GM12878 (cell line): ENCODE measurements around the gene TPD52L2. TPM values are rescaled to one million over a fixed set of nuclear protein-coding genes. Genes with fewer than 3 reads are reported as not detected.

Experiments used
- ATAC-seq: fragments of 200-7000 bp; cut with Tn5 transposase; 3 replicates; pipeline ENCODE4 v1.9.1; 2020; ENCODE audit warnings: mild to moderate bottlenecking, moderate library complexity
- BruUV-seq: library from RNA; stranded (reverse); fragments of 400-500 nt; replicated peaks from 2 replicates; lab custom pipeline; 2021; lab: Mats Ljungman, UMichigan
- CTCF ChIA-PET: fragments of 300-600 bp; sonication (Branson Sonifier 250); formaldehyde crosslinking; extraction: SDS; loops from one replicate; lab custom pipeline; 2021; ENCODE audit warnings: inconsistent platforms; lab: Yijun Ruan, JAX
- POLR2A ChIA-PET: fragments of 350-600 bp; formaldehyde crosslinking; extraction: SDS; loops from one replicate; lab custom pipeline; 2021; ENCODE audit warnings: inconsistent platforms; lab: Charles Lee
- RAD21 ChIA-PET: fragments of 300-600 bp; sonication (Branson Sonifier 250); formaldehyde crosslinking; loops from one replicate; lab custom pipeline; 2023; ENCODE audit warnings: antibody characterized with exemption; ENCODE audit not compliant: unreplicated experiment; lab: Charles Lee
- SMC1A ChIA-PET: fragments of 300-600 bp; sonication (Branson Sonifier 250); formaldehyde crosslinking; loops from one replicate; lab custom pipeline; 2023; ENCODE audit not compliant: unreplicated experiment, uncharacterized antibody; lab: Charles Lee
- DNase-seq: peaks from one replicate; pipeline ENCODE4 v3.0.0-alpha.2; 2011; ENCODE audit warnings: low read depth, low spot score
- FAIRE-seq: peaks from 3 replicates; lab custom pipeline; 2011; peaks lifted over from hg19 to GRCh38; lab: Jason Lieb, UNC
- H2AFZ ChIP-seq: 2 replicates; pipeline ENCODE4 v1.6.0; 2011; ENCODE audit warnings: low read depth, low read length, control low read depth; ENCODE audit not compliant: control insufficient read depth
- H3K27ac ChIP-seq: 2 replicates; pipeline ENCODE4 v1.5.1; 2011; ENCODE audit warnings: control low read depth; ENCODE audit not compliant: control insufficient read depth, insufficient read depth
- H3K27me3 ChIP-seq, 2 experiments: replicated peaks in 1 of 2; 2 replicates each; pipeline versions ENCODE4 v1.6.0 to v1.6.1; 2011; ENCODE audit warnings: low read length in 1 of 2; ENCODE audit not compliant: control insufficient read depth in 2 of 2, insufficient read depth in 2 of 2
- H3K36me3 ChIP-seq, 2 experiments: 2 replicates each; pipeline ENCODE4 v1.5.1; 2011; ENCODE audit warnings: low read length in 1 of 2; ENCODE audit not compliant: control insufficient read depth in 2 of 2, insufficient read depth in 2 of 2
- H3K4me1 ChIP-seq: 2 replicates; pipeline ENCODE4 v1.6.1; 2011; ENCODE audit warnings: mild to moderate bottlenecking, low read length, moderate library complexity, mixed read lengths; ENCODE audit not compliant: control insufficient read depth, insufficient read depth
- H3K4me2 ChIP-seq: 2 replicates; pipeline ENCODE4 v1.6.0; 2011; ENCODE audit warnings: control low read depth; ENCODE audit not compliant: control insufficient read depth, insufficient read depth
- H3K4me3 ChIP-seq: fragments of 200-600 bp; sonication (generic); 2 replicates; pipeline ENCODE4 v1.5.1; 2016
- H3K79me2 ChIP-seq: 2 replicates; pipeline ENCODE4 v1.6.0; 2011; ENCODE audit warnings: low read length; ENCODE audit not compliant: control insufficient read depth, insufficient read depth
- H3K9ac ChIP-seq: 2 replicates; pipeline ENCODE4 v1.8.0; 2011; ENCODE audit warnings: low read length, control low read depth, mixed read lengths; ENCODE audit not compliant: control insufficient read depth, insufficient read depth
- H3K9me3 ChIP-seq: replicated peaks from 3 replicates; pipeline ENCODE4 v1.5.1; 2011; ENCODE audit warnings: mild to moderate bottlenecking, low read length; ENCODE audit not compliant: control insufficient read depth, insufficient read depth
- H4K20me1 ChIP-seq: 2 replicates; pipeline ENCODE4 v1.6.0; 2011; ENCODE audit not compliant: control insufficient read depth, insufficient read depth
- ATF2 ChIP-seq: IDR thresholded peaks from 2 replicates; pipeline ENCODE4 v1.6.1; 2012; ENCODE audit warnings: low read length, inconsistent platforms
- HDAC6 ChIP-seq: fragments of 200-600 bp; sonication (generic); IDR thresholded peaks from one replicate; pipeline ENCODE4 v1.8.0; 2017; ENCODE audit warnings: antibody characterized with exemption; ENCODE audit not compliant: unreplicated experiment
- JUNB ChIP-seq: IDR thresholded peaks from 2 replicates; pipeline ENCODE4 v1.6.1; 2016; ENCODE audit warnings: antibody characterized with exemption, mild to moderate bottlenecking
- NBN ChIP-seq: fragments of 450-650 bp; IDR thresholded peaks from 2 replicates; pipeline ENCODE4 v1.6.1; 2016
- NFXL1 ChIP-seq: fragments of 450-650 bp; IDR thresholded peaks from 2 replicates; pipeline ENCODE4 v1.6.1; 2017; ENCODE audit warnings: antibody characterized with exemption, mild to moderate bottlenecking, borderline replicate concordance
- NR2C2 ChIP-seq: IDR thresholded peaks from 2 replicates; pipeline ENCODE4 v1.6.1; 2011; ENCODE audit warnings: borderline replicate concordance, low read depth; ENCODE audit not compliant: control insufficient read depth, insufficient read length
- RAD21 ChIP-seq: IDR thresholded peaks from 2 replicates; pipeline ENCODE4 v1.6.1; 2011; ENCODE audit warnings: mild to moderate bottlenecking, low read depth, low read length, moderate library complexity; ENCODE audit not compliant: insufficient read depth
- SP1 ChIP-seq: IDR thresholded peaks from one replicate; pipeline ENCODE4 v1.6.1; 2011; ENCODE audit warnings: low read depth, low read length
- SPI1 ChIP-seq: IDR thresholded peaks from 2 replicates; pipeline ENCODE4 v1.6.1; 2011; ENCODE audit warnings: low read depth, mild to moderate bottlenecking, low read length, moderate library complexity, borderline replicate concordance; ENCODE audit not compliant: insufficient read depth
- ZNF24 ChIP-seq: fragments of 450-650 bp; IDR thresholded peaks from 2 replicates; pipeline ENCODE4 v1.6.1; 2017; ENCODE audit warnings: antibody characterized with exemption, mild to moderate bottlenecking
- ZNF384 ChIP-seq: IDR thresholded peaks from 2 replicates; pipeline ENCODE4 v1.6.1; 2012; ENCODE audit warnings: low read depth, mild to moderate bottlenecking, low read length, improper control_type of control experiment, borderline replicate concordance
- WGBS: methylation state at CpG from one replicate; pipeline ENCODE4 v1.1.6; 2016; ENCODE audit warnings: low lambda C conversion rate; ENCODE audit not compliant: insufficient replicate concordance, insufficient coverage; ENCODE audit errors: missing lambda C conversion rate; 5-methylcytosine and 5-hydroxymethylcytosine counted together
- in situ Hi-C: fragments of 300-500 bp; cut with MboI; formaldehyde crosslinking; loops from 9 replicates; pipeline ENCODE4 v1.14.3; 2018; ENCODE audit warnings: mixed read lengths
- intact Hi-C: fragments of 100-400 bp; cut with micrococcal nuclease; formaldehyde crosslinking; loops from one replicate; pipeline ENCODE4 v1.14.2; 2022; ENCODE audit not compliant: unreplicated experiment
- polyA plus RNA-seq, 11 experiments: library from polyadenylated mRNA; depleted of rRNA in 4 of 11; unstranded in 6 of 11; stranded (reverse) in 5 of 11; fragments of >200 nt; fragmentation: Nextera tagmentation in 4 of 11; fragmentation: Illumina TruSeq in 1 of 11; extraction: Ambion mirVana in 4 of 11; extraction: Trizol in 1 of 11; gene quantifications; 1 replicate in 1 of 11; 2 replicates in 10 of 11; pipeline versions ENCODE4 v1.2.1 to v1.2.3, GENCODE V29; 2011 to 2016; ENCODE audit warnings: inconsistent platforms in 2 of 11, missing spikeins in 2 of 11, low read depth in 1 of 11
- total RNA-seq, 4 experiments: library from RNA; depleted of rRNA in 3 of 4; stranded (reverse); fragments of >200 nt in 3 of 4; fragmentation: Illumina TruSeq in 1 of 4; extraction: Trizol in 1 of 4; gene quantifications; 2 replicates each; pipeline versions ENCODE4 v1.2.1 to v1.2.3, GENCODE V29; 2013 to 2021
- TF ChIP-seq, protein P1 (sequence below): fragments of 450-650 bp; IDR thresholded peaks from 2 replicates; pipeline ENCODE4 v1.6.1; 2017; ENCODE audit warnings: mild to moderate bottlenecking, moderate library complexity

Gene TPD52L2
- total and polyA plus RNA-seq, 10 of the 15 experiments (the other 5 are each of a cell fraction or from before 2014, with no cell fraction given) = 1.6 to 71.0 (median 46.3) TPM

DNA sequence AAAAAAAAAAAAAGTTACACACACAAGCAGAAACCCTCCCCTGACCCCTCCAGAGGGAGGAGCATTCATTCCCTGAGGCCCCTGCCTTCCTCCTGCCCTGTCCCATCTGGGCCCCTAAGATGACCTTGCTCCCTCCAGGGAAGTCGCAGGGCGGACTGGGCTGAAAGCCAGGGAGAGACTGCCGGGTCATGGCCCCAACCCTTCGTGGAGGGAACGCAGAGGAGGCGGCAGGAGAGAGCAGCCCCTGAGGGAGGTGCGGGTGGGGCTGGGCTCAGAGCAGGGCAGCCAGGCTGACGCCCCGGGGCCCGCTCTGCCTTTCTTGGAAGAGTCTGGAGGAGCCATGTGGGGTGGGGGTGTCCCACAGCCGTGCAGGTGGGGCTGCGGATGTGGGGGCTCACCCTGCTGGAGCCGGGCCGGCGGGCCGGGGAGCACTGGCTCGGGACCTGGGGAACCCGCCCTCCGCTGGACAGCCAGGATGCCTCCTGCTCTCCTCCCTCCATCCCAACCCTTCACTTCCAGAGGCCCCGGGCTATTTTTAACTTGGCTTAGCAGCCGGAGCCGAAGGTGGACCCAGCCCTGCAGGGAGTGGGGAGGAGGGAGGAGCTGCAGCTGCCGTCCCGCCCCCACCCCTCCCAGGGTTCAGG is 18.8 kb upstream of the TPD52L2 start:
- ChIA-PET SMC1A (no interaction called here), POLR2A (no interaction called here), RAD21 (interaction anchor here (0.8 kb wide), 1 partner anchor 62 kb away, joined by 3 read pairs; no protein-coding TSS in a partner anchor), CTCF (interaction anchor here (0.7 kb wide), 1 partner anchor 41 kb away, joined by 3 read pairs; no protein-coding TSS in a partner anchor)
- FAIRE-seq (no peak), DNase-seq (no peak), ATAC-seq (no peak)
- TF ChIP-seq SPI1 (no peak), RAD21 (no peak), ZNF384 (no peak), ZNF24 (0 out of 2 replicates have a peak, but pooled peaks have one; percentile 19), NFXL1 (peak; percentile 81; the same call in 1 of the 2 replicates), NR2C2 (no peak)
- Histone ChIP-seq H3K79me2 (no peaks in the 10 kb centered on the region), H3K4me2 (no peak overlapping the region), H3K9ac (no peak overlapping the region), H3K4me3 (no peak overlapping the region), H3K9me3 (no peaks in the 10 kb centered on the region), H3K36me3 (no peaks in the 10 kb centered on the region), H3K27ac (no peak overlapping the region), H2AFZ (no peak overlapping the region), H3K4me1 (peaks cover 29% of the 10 kb centered on the region), H3K27me3 (peaks cover 0 to 1% of the 10 kb centered on the region in 2 experiments; a peak in 3 of 4 replicates), H4K20me1 (no peaks in the 10 kb centered on the region)
- intact Hi-C loops (no loop called here), in situ Hi-C loops (no loop called here)
- BruUV-seq = no TSS peak
- WGBS = 20% methylated on average over 24 of the region's 24 CpGs

- no peaks in the 10 kb centered on the region for H3K79me2 ChIP-seq
- POLR2A ChIA-PET = interaction anchor here (0.6 kb wide), 1 partner anchor 96 kb away, joined by 3 read pairs; no protein-coding TSS in a partner anchor
- no peak for TF ChIP-seq ATF2
- TF ChIP-seq, protein P1, sequence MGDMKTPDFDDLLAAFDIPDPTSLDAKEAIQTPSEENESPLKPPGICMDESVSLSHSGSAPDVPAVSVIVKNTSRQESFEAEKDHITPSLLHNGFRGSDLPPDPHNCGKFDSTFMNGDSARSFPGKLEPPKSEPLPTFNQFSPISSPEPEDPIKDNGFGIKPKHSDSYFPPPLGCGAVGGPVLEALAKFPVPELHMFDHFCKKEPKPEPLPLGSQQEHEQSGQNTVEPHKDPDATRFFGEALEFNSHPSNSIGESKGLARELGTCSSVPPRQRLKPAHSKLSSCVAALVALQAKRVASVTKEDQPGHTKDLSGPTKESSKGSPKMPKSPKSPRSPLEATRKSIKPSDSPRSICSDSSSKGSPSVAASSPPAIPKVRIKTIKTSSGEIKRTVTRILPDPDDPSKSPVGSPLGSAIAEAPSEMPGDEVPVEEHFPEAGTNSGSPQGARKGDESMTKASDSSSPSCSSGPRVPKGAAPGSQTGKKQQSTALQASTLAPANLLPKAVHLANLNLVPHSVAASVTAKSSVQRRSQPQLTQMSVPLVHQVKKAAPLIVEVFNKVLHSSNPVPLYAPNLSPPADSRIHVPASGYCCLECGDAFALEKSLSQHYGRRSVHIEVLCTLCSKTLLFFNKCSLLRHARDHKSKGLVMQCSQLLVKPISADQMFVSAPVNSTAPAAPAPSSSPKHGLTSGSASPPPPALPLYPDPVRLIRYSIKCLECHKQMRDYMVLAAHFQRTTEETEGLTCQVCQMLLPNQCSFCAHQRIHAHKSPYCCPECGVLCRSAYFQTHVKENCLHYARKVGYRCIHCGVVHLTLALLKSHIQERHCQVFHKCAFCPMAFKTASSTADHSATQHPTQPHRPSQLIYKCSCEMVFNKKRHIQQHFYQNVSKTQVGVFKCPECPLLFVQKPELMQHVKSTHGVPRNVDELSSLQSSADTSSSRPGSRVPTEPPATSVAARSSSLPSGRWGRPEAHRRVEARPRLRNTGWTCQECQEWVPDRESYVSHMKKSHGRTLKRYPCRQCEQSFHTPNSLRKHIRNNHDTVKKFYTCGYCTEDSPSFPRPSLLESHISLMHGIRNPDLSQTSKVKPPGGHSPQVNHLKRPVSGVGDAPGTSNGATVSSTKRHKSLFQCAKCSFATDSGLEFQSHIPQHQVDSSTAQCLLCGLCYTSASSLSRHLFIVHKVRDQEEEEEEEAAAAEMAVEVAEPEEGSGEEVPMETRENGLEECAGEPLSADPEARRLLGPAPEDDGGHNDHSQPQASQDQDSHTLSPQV = no peak
- TF ChIP-seq SP1 = no peak
- no peak for TF ChIP-seq JUNB
- no peak for TF ChIP-seq NR2C2
- TF ChIP-seq NBN = no peak
- TF ChIP-seq HDAC6 = no peak
Measured at GRCh38 chr20:63846888-63847236, 18.2 kb upstream of the TPD52L2 start.

More at GRCh38 chr20:63846888-63847236, 18.2 kb upstream of the TPD52L2 start:
- ATAC-seq (no peak), DNase-seq (no peak), FAIRE-seq (no peak)
- ChIA-PET SMC1A (no interaction called here), RAD21 (no interaction called here), CTCF (no interaction called here)
- Histone ChIP-seq H3K4me1 (peaks cover 34% of the 10 kb centered on the region), H3K9me3 (no peaks in the 10 kb centered on the region), H3K4me2 (no peak overlapping the region), H3K4me3 (no peak overlapping the region), H2AFZ (no peak overlapping the region), H3K36me3 (no peaks in the 10 kb centered on the region), H3K9ac (no peak overlapping the region), H3K27ac (no peak overlapping the region), H4K20me1 (no peaks in the 10 kb centered on the region), H3K27me3 (peaks cover 0 to 1% of the 10 kb centered on the region in 2 experiments; a peak in 3 of 4 replicates)
- no TSS peak for BruUV-seq
- 19% methylated on average over 2 of the region's 3 CpGs for WGBS
- intact Hi-C loops (no loop called here), in situ Hi-C loops (no loop called here)
